Chondrocyte (in vitro differentiated cells): ENCODE data around the gene GAA. TPM values are rescaled to one million over a fixed set of nuclear protein-coding genes. Genes with fewer than 3 reads are reported as not detected.

Source experiments
- DNase-seq: peaks from one replicate; pipeline ENCODE4 v3.0.0; 2021; ENCODE audit warnings: mixed read lengths, low spot score
- H3K27ac Mint-ChIP-seq: one replicate; pipeline ENCODE4 v1.8.0; 2021; ENCODE audit warnings: mild to moderate bottlenecking, moderate library complexity, mixed read lengths; ENCODE audit not compliant: unreplicated experiment
- H3K27me3 Mint-ChIP-seq: 2 replicates; pipeline ENCODE4 v1.8.0; 2021; ENCODE audit warnings: low read depth, mixed read lengths
- H3K36me3 Mint-ChIP-seq: 2 replicates; pipeline ENCODE4 v1.8.0; 2021; ENCODE audit warnings: low read depth, mixed read lengths
- H3K4me1 Mint-ChIP-seq: 2 replicates; pipeline ENCODE4 v1.8.0; 2021; ENCODE audit warnings: low read depth, mild to moderate bottlenecking, mixed read lengths
- H3K4me3 Mint-ChIP-seq: one replicate; pipeline ENCODE4 v1.8.0; 2021; ENCODE audit warnings: mild to moderate bottlenecking, moderate library complexity, mixed read lengths; ENCODE audit not compliant: unreplicated experiment
- H3K9me3 Mint-ChIP-seq: 2 replicates; pipeline ENCODE4 v1.8.0; 2021; ENCODE audit warnings: low read depth, mixed read lengths
- total RNA-seq: library from RNA; stranded (reverse); gene quantifications from 3 replicates; pipeline ENCODE4 v1.2.1, GENCODE V29; 2021
- TF ChIP-seq, protein P1 (sequence below): fragments of 200-600 bp; sonication (generic); IDR thresholded peaks from 2 replicates; pipeline ENCODE4 v1.5.0; 2021; ENCODE audit warnings: antibody characterized with exemption, mild to moderate bottlenecking, moderate library complexity

Gene GAA
- total RNA-seq, 1 donor from 2014 or later: 45.7 TPM

DNA sequence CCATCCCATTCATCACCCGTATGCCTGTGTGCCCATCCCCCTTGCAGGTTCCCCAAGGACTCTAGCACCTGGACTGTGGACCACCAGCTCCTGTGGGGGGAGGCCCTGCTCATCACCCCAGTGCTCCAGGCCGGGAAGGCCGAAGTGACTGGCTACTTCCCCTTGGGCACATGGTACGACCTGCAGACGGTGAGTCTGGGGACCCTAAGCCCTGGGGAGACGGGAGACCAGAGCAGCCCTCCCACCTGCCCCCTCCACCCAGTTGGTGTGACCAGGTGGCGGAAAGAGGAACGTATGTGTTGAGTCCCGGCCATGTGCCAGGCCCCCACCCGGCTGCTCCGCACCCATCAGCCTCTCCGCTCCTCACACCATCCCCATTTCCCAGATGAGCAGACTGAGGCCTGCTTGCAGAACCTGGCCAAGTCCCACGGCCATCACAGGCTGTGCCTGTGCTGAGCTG, 15.6 kb downstream of the GAA start:
- Mint-ChIP-seq H3K4me1 (no peaks in the 10 kb centered on the region), H3K9me3 (peaks cover 14% of the 10 kb centered on the region), H3K27ac (no peak overlapping the region), H3K4me3 (no peak overlapping the region), H3K36me3 (peaks cover 2% of the 10 kb centered on the region), H3K27me3 (no peaks in the 10 kb centered on the region)
- TF ChIP-seq, protein P1, sequence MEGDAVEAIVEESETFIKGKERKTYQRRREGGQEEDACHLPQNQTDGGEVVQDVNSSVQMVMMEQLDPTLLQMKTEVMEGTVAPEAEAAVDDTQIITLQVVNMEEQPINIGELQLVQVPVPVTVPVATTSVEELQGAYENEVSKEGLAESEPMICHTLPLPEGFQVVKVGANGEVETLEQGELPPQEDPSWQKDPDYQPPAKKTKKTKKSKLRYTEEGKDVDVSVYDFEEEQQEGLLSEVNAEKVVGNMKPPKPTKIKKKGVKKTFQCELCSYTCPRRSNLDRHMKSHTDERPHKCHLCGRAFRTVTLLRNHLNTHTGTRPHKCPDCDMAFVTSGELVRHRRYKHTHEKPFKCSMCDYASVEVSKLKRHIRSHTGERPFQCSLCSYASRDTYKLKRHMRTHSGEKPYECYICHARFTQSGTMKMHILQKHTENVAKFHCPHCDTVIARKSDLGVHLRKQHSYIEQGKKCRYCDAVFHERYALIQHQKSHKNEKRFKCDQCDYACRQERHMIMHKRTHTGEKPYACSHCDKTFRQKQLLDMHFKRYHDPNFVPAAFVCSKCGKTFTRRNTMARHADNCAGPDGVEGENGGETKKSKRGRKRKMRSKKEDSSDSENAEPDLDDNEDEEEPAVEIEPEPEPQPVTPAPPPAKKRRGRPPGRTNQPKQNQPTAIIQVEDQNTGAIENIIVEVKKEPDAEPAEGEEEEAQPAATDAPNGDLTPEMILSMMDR: no peak
- no peak for DNase-seq

DNA sequence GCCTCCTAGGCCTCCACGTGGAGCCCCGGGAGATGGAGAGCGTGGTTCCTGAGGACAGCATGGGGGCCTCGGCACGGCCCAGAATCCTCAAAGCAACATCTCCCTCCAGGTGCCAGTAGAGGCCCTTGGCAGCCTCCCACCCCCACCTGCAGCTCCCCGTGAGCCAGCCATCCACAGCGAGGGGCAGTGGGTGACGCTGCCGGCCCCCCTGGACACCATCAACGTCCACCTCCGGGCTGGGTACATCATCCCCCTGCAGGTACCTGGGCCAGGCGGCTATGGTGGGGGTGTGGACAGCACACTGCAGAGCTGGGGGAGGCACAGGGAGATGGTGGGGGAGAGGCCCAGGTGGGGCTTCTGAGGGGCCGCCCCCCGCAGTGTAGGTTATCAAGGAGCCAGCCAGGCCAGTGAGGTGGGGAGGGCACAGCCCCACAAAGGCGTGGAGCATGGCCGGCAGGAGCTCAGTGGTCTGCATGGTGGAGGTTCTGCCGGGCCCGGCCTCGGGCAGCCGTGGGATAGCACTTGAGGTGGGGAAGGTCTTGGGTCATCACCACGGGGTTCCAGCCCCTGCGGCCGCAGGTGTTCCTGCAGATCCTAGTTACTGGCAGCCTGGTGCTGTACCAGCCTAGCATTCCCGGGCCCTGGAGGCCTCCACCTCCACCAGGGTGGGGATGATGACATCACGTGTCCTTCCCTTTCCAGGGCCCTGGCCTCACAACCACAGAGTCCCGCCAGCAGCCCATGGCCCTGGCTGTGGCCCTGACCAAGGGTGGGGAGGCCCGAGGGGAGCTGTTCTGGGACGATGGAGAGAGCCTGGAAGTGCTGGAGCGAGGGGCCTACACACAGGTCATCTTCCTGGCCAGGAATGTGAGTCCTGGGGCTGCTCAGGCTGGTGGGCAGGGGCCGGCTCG, 16.4 kb downstream of the GAA start:
- Mint-ChIP-seq H3K36me3 (peaks cover 2% of the 10 kb centered on the region), H3K9me3 (peaks cover 14% of the 10 kb centered on the region), H3K4me3 (no peak overlapping the region), H3K4me1 (no peaks in the 10 kb centered on the region), H3K27ac (no peak overlapping the region), H3K27me3 (no peaks in the 10 kb centered on the region)
- TF ChIP-seq, protein P1: no peak
- no peak for DNase-seq

DNA sequence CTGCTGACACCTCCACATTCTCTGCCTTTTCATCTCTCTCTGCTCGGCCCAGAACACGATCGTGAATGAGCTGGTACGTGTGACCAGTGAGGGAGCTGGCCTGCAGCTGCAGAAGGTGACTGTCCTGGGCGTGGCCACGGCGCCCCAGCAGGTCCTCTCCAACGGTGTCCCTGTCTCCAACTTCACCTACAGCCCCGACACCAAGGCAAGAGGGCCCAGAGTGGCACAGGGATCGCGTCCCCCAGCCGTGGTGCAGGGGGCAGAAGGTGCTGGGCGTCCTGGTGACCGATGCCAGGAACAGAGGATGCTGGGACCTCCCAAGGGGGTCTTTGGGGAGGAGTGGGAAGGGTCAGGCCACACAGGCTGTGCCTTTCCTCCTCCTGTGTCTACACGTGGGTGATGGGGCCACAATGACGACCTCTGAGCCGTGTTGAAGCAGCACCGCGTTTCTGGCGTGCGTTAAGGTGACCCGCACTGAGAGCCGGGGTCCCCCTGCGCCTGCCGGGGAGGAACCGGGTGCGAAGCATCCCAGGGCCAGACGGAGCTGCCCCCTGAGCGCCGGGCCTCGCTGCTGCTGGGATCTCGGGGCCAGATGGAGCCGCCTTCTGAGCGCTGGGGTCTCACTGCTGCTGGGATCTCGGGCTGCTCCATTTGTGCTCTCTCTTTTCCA, 17.4 kb downstream of the GAA start:
- H3K4me1 Mint-ChIP-seq: no peaks in the 10 kb centered on the region
- H3K27ac Mint-ChIP-seq: no peak overlapping the region
- H3K9me3 Mint-ChIP-seq: peaks cover 14% of the 10 kb centered on the region
- H3K4me3 Mint-ChIP-seq: no peak overlapping the region
- no peaks in the 10 kb centered on the region for H3K27me3 Mint-ChIP-seq
- no peak for DNase-seq
- H3K36me3 Mint-ChIP-seq: peaks cover 2% of the 10 kb centered on the region
- TF ChIP-seq, protein P1: no peak

DNA sequence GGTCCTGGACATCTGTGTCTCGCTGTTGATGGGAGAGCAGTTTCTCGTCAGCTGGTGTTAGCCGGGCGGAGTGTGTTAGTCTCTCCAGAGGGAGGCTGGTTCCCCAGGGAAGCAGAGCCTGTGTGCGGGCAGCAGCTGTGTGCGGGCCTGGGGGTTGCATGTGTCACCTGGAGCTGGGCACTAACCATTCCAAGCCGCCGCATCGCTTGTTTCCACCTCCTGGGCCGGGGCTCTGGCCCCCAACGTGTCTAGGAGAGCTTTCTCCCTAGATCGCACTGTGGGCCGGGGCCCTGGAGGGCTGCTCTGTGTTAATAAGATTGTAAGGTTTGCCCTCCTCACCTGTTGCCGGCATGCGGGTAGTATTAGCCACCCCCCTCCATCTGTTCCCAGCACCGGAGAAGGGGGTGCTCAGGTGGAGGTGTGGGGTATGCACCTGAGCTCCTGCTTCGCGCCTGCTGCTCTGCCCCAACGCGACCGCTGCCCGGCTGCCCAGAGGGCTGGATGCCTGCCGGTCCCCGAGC, 17.9 kb downstream of the GAA start:
- TF ChIP-seq, protein P1: no peak
- H3K9me3 Mint-ChIP-seq: peaks cover 14% of the 10 kb centered on the region
- DNase-seq: no peak
- H3K4me3 Mint-ChIP-seq: no peak overlapping the region
- peaks cover 2% of the 10 kb centered on the region for H3K36me3 Mint-ChIP-seq
- no peak overlapping the region for H3K27ac Mint-ChIP-seq
- H3K27me3 Mint-ChIP-seq: no peaks in the 10 kb centered on the region
- H3K4me1 Mint-ChIP-seq: no peaks in the 10 kb centered on the region

DNA sequence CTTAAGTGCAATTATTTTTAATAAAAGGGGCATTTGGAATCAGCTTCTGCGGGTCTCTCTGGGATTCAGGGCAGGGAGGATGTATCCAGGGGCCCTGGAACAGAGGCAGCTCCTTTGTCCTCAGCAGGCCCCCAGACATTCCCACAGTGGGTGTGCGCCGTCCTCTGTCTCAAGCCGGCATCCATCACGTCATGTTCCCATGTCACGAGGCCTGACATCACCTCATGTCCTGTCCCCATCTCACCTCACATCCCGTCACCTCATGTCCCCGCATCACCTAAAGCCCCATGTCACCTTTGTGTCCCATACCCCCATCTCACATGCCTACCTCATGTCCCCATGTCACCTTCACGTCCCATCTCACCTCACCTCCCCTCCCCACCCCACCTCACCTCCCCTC, 18.5 kb downstream of the GAA start:
- DNase-seq: no peak
- Mint-ChIP-seq H3K36me3 (peaks cover under 1% of the 10 kb centered on the region), H3K4me1 (no peaks in the 10 kb centered on the region), H3K9me3 (peaks cover 8% of the 10 kb centered on the region), H3K27ac (no peak overlapping the region), H3K4me3 (no peak overlapping the region), H3K27me3 (no peaks in the 10 kb centered on the region)
- TF ChIP-seq, protein P1: no peak
